22Rv1 (cell line): ENCODE data around the gene GLP2R.

Experiments
- ZFX ChIP-seq: fragments of 450-650 bp; IDR thresholded peaks from 2 replicates; pipeline ENCODE4 v1.6.1; 2017; ENCODE audit warnings: antibody characterized with exemption, borderline replicate concordance
- TF ChIP-seq, protein P1 (sequence below): fragments of 450-650 bp; IDR thresholded peaks from 2 replicates; pipeline ENCODE4 v1.5.1; 2017; ENCODE audit warnings: mild to moderate bottlenecking

DNA sequence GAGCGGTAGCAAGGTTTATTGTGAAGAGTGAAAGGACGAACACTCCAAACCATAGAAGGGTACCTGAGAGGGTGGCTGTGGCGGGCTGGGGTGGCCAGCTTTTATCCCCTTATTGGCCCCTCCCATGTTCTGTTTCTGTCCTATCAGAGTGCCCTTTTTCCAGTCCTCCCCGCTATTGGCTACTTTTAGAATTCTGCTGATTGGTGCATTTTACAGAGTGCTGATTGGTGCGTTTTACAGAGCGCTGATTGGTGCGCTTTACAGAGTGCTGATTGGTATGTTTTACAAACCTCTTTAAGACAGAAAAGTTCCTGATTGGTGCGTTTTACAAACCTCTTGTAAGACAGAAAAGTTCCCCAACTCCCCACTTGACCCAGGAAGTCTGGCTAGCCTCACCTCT is 16.3 kb upstream of the GLP2R start:
- TF ChIP-seq, protein P1, sequence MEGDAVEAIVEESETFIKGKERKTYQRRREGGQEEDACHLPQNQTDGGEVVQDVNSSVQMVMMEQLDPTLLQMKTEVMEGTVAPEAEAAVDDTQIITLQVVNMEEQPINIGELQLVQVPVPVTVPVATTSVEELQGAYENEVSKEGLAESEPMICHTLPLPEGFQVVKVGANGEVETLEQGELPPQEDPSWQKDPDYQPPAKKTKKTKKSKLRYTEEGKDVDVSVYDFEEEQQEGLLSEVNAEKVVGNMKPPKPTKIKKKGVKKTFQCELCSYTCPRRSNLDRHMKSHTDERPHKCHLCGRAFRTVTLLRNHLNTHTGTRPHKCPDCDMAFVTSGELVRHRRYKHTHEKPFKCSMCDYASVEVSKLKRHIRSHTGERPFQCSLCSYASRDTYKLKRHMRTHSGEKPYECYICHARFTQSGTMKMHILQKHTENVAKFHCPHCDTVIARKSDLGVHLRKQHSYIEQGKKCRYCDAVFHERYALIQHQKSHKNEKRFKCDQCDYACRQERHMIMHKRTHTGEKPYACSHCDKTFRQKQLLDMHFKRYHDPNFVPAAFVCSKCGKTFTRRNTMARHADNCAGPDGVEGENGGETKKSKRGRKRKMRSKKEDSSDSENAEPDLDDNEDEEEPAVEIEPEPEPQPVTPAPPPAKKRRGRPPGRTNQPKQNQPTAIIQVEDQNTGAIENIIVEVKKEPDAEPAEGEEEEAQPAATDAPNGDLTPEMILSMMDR, result no peak
- TF ChIP-seq ZFX, result no peak
